CD4-positive, alpha-beta T cell (primary cell): Measurements from ENCODE around the gene HS6ST3. TPM values are rescaled to one million over a fixed set of nuclear protein-coding genes. Genes with fewer than 3 reads are reported as not detected.

Source experiments
- ATAC-seq: fragments of 200-7000 bp; cut with Tn5 transposase; one replicate; pipeline ENCODE4 v1.10.0; 2022; ENCODE audit warnings: mild to moderate bottlenecking; ENCODE audit not compliant: poor library complexity
- CTCF ChIA-PET: fragments of 350-600 bp; sonication (Branson Sonifier 250); formaldehyde crosslinking; loops from one replicate; lab custom pipeline; 2021; ENCODE audit warnings: antibody characterized with exemption, inconsistent platforms; lab: Charles Lee
- POLR2A ChIA-PET: fragments of 350-600 bp; sonication (Branson Sonifier 250); formaldehyde crosslinking; loops from one replicate; lab custom pipeline; 2021; ENCODE audit warnings: antibody characterized with exemption, inconsistent platforms; lab: Charles Lee
- DNase-seq, 14 experiments: peaks; one replicate each; pipeline ENCODE4 v3.0.0-alpha.2; 2013 to 2020; ENCODE audit warnings: mixed read lengths in 2 of 14
- H3K27ac ChIP-seq, 2 donors: one replicate each; pipeline versions ENCODE4 v1.5.1 to v1.7.0; 2013; ENCODE audit warnings: low read length in 2 of 2, low read depth in 1 of 2, mild to moderate bottlenecking in 1 of 2
- H3K27me3 ChIP-seq, 2 experiments: 1 replicate in 1 of 2; 2 replicates in 1 of 2; pipeline versions ENCODE4 v1.6.1 to v1.7.0; 2013; ENCODE audit warnings: low read length in 2 of 2, control low read depth in 1 of 2, mild to moderate bottlenecking in 1 of 2, moderate library complexity in 1 of 2; ENCODE audit not compliant: insufficient read depth in 2 of 2, control insufficient read depth in 1 of 2
- H3K36me3 ChIP-seq: one replicate; pipeline ENCODE4 v1.6.1; 2013; ENCODE audit warnings: low read length, control low read depth; ENCODE audit not compliant: insufficient read depth
- H3K4me1 ChIP-seq: one replicate; pipeline ENCODE4 v1.6.1; 2013; ENCODE audit warnings: low read length, control low read depth; ENCODE audit not compliant: insufficient read depth
- H3K4me3 ChIP-seq: one replicate; pipeline ENCODE4 v1.5.1; 2013; ENCODE audit warnings: mild to moderate bottlenecking, low read length, moderate library complexity
- H3K9me3 ChIP-seq, 2 experiments: 1 replicate in 1 of 2; 2 replicates in 1 of 2; pipeline versions ENCODE4 v1.6.1 to v1.7.0; 2013; ENCODE audit warnings: low read length in 2 of 2, mild to moderate bottlenecking in 2 of 2, control low read depth in 1 of 2, moderate library complexity in 1 of 2; ENCODE audit not compliant: control insufficient read depth in 1 of 2, insufficient read depth in 1 of 2
- H3K27ac Mint-ChIP-seq: one replicate; pipeline ENCODE4 v1.8.0; 2020; ENCODE audit warnings: mixed read lengths
- H3K27me3 Mint-ChIP-seq: one replicate; pipeline ENCODE4 v1.8.0; 2021; ENCODE audit warnings: mixed read lengths
- H3K36me3 Mint-ChIP-seq: one replicate; pipeline ENCODE4 v1.8.0; 2021; ENCODE audit warnings: low read depth, mixed read lengths
- H3K4me1 Mint-ChIP-seq: one replicate; pipeline ENCODE4 v1.8.0; 2021; ENCODE audit warnings: low read depth, mixed read lengths
- H3K4me3 Mint-ChIP-seq: one replicate; pipeline ENCODE4 v1.8.0; 2020; ENCODE audit warnings: mild to moderate bottlenecking, mixed read lengths
- H3K9me3 Mint-ChIP-seq: one replicate; pipeline ENCODE4 v1.8.0; 2020; ENCODE audit warnings: mixed read lengths
- intact Hi-C, 2 experiments: fragments of 100-400 bp; cut with DNase I in 1 of 2; cut with micrococcal nuclease in 1 of 2; formaldehyde crosslinking; loops; one replicate each; pipeline versions ENCODE4 v1.15.1 to v1.9.0; 2023 to 2025; cut with DNase I, micrococcal nuclease
- total RNA-seq, 174 experiments: library from RNA in 2 of 174; stranded (reverse) in 2 of 174; gene quantifications; one replicate each; pipeline ENCODE4 v1.2.3 and lab custom pipeline; 2021 to 2026
- TF ChIP-seq, protein P1 (sequence below): fragments of 200-600 bp; IDR thresholded peaks from one replicate; pipeline ENCODE4 v1.8.0; 2022; ENCODE audit warnings: antibody characterized with exemption, mild to moderate bottlenecking

The HS6ST3 gene
- total RNA-seq, 2 experiments from 2014 or later, result not detected

DNA sequence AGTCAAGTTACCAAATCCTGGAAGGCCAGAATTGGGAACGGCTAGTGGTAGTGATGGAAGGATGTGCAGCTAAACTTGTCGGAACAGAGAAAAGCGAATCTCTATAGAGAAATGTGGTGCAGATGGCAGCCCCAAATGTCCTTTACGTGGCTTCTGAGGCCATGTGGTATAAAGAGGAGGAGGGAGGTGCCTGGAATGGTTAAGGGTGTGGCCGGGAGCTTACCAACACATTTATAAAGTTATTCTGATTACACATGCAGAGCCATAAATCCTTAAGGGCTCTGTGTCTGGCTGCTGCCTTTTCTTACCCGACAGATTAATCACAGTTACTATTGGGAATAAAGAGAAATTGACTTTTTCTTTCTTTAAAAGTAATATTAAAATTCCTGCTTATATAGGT lies 714.3 kb downstream of the HS6ST3 start:
- no peak overlapping the region for H3K27ac ChIP-seq
- H3K36me3 ChIP-seq, result no peaks in the 10 kb centered on the region
- H3K4me1 ChIP-seq, result no peaks in the 10 kb centered on the region
- Mint-ChIP-seq H3K27me3 (peaks cover 5% of the 10 kb centered on the region), H3K27ac (no peak overlapping the region), H3K9me3 (peaks cover 7% of the 10 kb centered on the region), H3K4me1 (no peaks in the 10 kb centered on the region), H3K36me3 (no peaks in the 10 kb centered on the region), H3K4me3 (no peak overlapping the region)
- H3K9me3 ChIP-seq, result no peaks in the 10 kb centered on the region
- DNase-seq (no peak), ATAC-seq (no peak)
- no peak overlapping the region for H3K4me3 ChIP-seq
- CTCF ChIA-PET, result no interaction called here
- no peaks in the 10 kb centered on the region for H3K27me3 ChIP-seq
- intact Hi-C loops, result no loop called here
- POLR2A ChIA-PET, result no interaction called here
- TF ChIP-seq, protein P1, sequence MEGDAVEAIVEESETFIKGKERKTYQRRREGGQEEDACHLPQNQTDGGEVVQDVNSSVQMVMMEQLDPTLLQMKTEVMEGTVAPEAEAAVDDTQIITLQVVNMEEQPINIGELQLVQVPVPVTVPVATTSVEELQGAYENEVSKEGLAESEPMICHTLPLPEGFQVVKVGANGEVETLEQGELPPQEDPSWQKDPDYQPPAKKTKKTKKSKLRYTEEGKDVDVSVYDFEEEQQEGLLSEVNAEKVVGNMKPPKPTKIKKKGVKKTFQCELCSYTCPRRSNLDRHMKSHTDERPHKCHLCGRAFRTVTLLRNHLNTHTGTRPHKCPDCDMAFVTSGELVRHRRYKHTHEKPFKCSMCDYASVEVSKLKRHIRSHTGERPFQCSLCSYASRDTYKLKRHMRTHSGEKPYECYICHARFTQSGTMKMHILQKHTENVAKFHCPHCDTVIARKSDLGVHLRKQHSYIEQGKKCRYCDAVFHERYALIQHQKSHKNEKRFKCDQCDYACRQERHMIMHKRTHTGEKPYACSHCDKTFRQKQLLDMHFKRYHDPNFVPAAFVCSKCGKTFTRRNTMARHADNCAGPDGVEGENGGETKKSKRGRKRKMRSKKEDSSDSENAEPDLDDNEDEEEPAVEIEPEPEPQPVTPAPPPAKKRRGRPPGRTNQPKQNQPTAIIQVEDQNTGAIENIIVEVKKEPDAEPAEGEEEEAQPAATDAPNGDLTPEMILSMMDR, result no peak

DNA sequence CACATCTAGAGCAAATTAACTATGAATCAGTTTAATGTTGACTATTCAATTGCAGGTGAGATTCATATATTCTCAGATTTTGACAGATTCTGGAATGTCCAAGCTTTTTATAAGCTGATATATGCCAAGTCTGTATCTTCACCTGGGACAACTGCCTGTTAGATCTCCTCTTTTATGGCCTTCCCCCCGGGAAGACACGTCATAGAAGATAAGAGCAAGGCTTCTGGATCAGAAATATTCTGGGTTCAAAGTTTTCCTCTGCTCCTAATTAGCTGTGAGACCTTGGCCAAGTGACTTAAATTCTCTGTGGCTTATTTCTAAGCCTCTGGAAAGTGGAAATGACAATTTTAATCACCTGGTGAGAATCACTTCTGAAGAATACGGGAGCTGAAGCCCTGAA lies 716.8 kb downstream of the HS6ST3 start:
- Histone ChIP-seq H3K4me1 (no peaks in the 10 kb centered on the region), H3K27ac (no peak overlapping the region), H3K36me3 (no peaks in the 10 kb centered on the region), H3K9me3 (peaks cover 0 to 4% of the 10 kb centered on the region in 2 experiments), H3K4me3 (no peak overlapping the region), H3K27me3 (no peaks in the 10 kb centered on the region)
- CTCF ChIA-PET, result no interaction called here
- intact Hi-C loops, result no loop called here
- Mint-ChIP-seq H3K9me3 (peaks cover 7% of the 10 kb centered on the region), H3K36me3 (no peaks in the 10 kb centered on the region), H3K27me3 (no peaks in the 10 kb centered on the region), H3K4me1 (no peaks in the 10 kb centered on the region), H3K4me3 (no peak overlapping the region), H3K27ac (no peak overlapping the region)
- TF ChIP-seq, protein P1, result no peak
- ATAC-seq (no peak), DNase-seq (no peak)
- POLR2A ChIA-PET, result no interaction called here

DNA sequence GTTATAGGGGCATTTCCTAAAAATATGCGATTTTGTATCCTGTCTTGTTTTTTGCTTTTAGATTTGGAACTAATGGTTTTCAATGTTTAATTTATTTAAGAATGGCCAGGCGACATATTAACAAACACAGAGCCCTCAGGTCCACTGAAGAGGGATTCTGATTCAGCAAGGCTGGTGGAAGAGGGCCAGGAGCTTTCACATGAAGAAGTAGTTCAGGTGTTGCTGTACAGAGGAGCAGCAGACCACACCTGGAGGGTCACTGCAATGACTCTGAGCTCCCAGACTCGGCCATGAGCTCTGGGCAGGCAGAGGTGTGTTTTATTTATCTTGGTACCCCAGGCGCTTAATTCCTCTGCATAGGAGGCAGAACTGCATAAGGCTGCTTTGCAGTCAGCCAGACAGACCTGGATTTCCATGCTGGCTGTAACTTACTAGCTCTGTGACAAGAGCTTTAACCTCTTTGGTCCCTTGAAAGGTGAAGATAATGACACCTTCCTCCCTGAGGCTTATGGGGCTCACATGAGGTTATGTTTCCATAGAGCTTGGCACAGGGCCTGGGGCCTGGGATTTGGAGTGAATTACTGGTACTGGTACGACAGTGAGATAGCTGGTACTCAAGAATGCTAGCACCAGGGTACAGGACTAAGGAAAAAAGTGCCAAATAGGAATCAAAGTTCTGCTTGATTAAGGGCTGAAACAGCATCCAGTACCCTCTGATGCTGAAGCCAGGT lies 719.6 kb downstream of the HS6ST3 start:
- H3K27ac ChIP-seq, result no peak overlapping the region
- TF ChIP-seq, protein P1, result no peak
- Mint-ChIP-seq H3K36me3 (no peaks in the 10 kb centered on the region), H3K27me3 (no peaks in the 10 kb centered on the region), H3K4me1 (no peaks in the 10 kb centered on the region), H3K4me3 (no peak overlapping the region), H3K9me3 (peaks cover 5% of the 10 kb centered on the region), H3K27ac (no peak overlapping the region)
- ChIA-PET CTCF (no interaction called here), POLR2A (no interaction called here)
- H3K4me3 ChIP-seq, result no peak overlapping the region
- H3K27me3 ChIP-seq, result no peaks in the 10 kb centered on the region
- no peaks in the 10 kb centered on the region for H3K36me3 ChIP-seq
- no peaks in the 10 kb centered on the region for H3K4me1 ChIP-seq
- ATAC-seq (no peak), DNase-seq (no peak)
- peaks cover 0 to 4% of the 10 kb centered on the region in 2 experiments for H3K9me3 ChIP-seq
- intact Hi-C loops, result no loop called here
